ENCODE measurements around the gene AZI2. TPM values are rescaled to one million over a fixed set of nuclear protein-coding genes. Genes with fewer than 3 reads are reported as not detected.

Gene AZI2
- total and polyA plus RNA-seq, 7 donors = 25.0 to 87.0 (median 54.0) TPM

GRCh38 chr3:28349469-28350000 is 911 bp upstream of the AZI2 start:
- WGBS, 2 donors = 10 to 32% methylated on average over 13 of the region's 13 CpGs
- Histone ChIP-seq H3K27ac (peak overlapping the region; percentile 95 to 99 (median 98)), H3K27me3 (no peaks in the 10 kb centered on the region), H3K4me1 (peaks cover 0 to 45% (median 25%) of the 10 kb centered on the region in 4 donors), H3K36me3 (peaks cover 0 to 9% (median 0%) of the 10 kb centered on the region in 4 donors), H3K9me3 (peaks cover 0 to 6% (median 3%) of the 10 kb centered on the region in 4 donors), H3K4me3 (peak overlapping the region; percentile 60 to 88 (median 77))
- TF ChIP-seq POLR2A (IDR thresholded peaks at IDR 0.05) = no peak
- TF ChIP-seq EP300 (IDR thresholded peaks at IDR 0.05) = no peak
- TF ChIP-seq, protein P1, sequence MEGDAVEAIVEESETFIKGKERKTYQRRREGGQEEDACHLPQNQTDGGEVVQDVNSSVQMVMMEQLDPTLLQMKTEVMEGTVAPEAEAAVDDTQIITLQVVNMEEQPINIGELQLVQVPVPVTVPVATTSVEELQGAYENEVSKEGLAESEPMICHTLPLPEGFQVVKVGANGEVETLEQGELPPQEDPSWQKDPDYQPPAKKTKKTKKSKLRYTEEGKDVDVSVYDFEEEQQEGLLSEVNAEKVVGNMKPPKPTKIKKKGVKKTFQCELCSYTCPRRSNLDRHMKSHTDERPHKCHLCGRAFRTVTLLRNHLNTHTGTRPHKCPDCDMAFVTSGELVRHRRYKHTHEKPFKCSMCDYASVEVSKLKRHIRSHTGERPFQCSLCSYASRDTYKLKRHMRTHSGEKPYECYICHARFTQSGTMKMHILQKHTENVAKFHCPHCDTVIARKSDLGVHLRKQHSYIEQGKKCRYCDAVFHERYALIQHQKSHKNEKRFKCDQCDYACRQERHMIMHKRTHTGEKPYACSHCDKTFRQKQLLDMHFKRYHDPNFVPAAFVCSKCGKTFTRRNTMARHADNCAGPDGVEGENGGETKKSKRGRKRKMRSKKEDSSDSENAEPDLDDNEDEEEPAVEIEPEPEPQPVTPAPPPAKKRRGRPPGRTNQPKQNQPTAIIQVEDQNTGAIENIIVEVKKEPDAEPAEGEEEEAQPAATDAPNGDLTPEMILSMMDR (IDR thresholded peaks at IDR 0.05) = no peak
- TF ChIP-seq POLR2AphosphoS5 (IDR thresholded peaks at IDR 0.05) = no peak
- intact Hi-C loops (cut with DNase I) = loop anchor here (5.0 kb wide), 1 partner anchor 107 kb away; the partner anchor contains the start of gene CMC1
- no peak for DNase-seq

DNA sequence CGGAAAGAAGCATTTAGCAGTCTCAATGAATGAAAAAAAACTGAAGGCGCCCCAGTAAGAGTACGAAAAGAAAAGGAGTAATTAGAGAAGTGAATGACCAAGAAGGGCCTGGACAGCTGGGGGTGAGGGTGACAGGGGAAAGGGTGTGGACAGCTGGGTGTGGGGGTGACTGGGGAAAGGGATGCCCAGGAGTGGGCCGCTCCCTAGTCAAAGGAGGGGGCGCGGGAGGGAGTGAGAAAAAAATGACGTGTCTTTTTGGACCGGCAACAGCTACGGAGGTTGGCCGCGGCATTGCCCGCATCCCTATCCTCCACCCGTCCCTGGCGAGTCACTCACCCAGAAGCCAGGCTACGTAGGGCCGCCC is 377 bp downstream of the AZI2 start:
- Histone ChIP-seq H3K4me3 (peak overlapping the region; percentile 60 to 88 (median 77)), H3K36me3 (peaks cover 0 to under 1% (median 0%) of the 10 kb centered on the region in 4 donors), H3K4me1 (peaks cover 0 to 56% (median 25%) of the 10 kb centered on the region in 4 donors), H3K27me3 (no peaks in the 10 kb centered on the region), H3K27ac (peak overlapping the region; percentile 95 to 99 (median 98)), H3K9me3 (peaks cover 0 to 3% (median under 1%) of the 10 kb centered on the region in 4 donors)
- intact Hi-C loops (cut with DNase I) = loop anchor here (5.0 kb wide), 1 partner anchor 106 kb away; the partner anchor contains the start of gene CMC1
- peak in 1 of 2 donors; percentile 27 for TF ChIP-seq POLR2A (IDR thresholded peaks at IDR 0.05)
- TF ChIP-seq, protein P1 (IDR thresholded peaks at IDR 0.05) = no peak
- TF ChIP-seq EP300 (IDR thresholded peaks at IDR 0.05) = no peak
- peak in 1 of 4 donors; percentile 55 for TF ChIP-seq POLR2AphosphoS5 (IDR thresholded peaks at IDR 0.05)
- DNase-seq = no peak
- 1 to 2% methylated on average over 16 of the region's 16 CpGs for WGBS, 2 donors

- Histone ChIP-seq H3K27me3 (no peaks in the 10 kb centered on the region), H3K36me3 (no peaks in the 10 kb centered on the region), H3K4me1 (peaks cover 0 to 62% (median 28%) of the 10 kb centered on the region in 4 donors), H3K4me3 (peak overlapping the region; percentile 60 to 88 (median 77)), H3K27ac (peak overlapping the region; percentile 95 to 99 (median 98)), H3K9me3 (no peaks in the 10 kb centered on the region)
- intact Hi-C loops (cut with DNase I) = loop anchor here (5.0 kb wide), 1 partner anchor 105 kb away; the partner anchor contains the start of gene CMC1
- no peak for TF ChIP-seq POLR2A (IDR thresholded peaks at IDR 0.05)
- TF ChIP-seq, protein P1 (IDR thresholded peaks at IDR 0.05) = no peak
- peak in 3 of 4 donors; percentile 27 to 61 (median 58) for TF ChIP-seq EP300 (IDR thresholded peaks at IDR 0.05)
- TF ChIP-seq POLR2AphosphoS5 (IDR thresholded peaks at IDR 0.05) = peak; percentile 50 to 75 (median 60)
- 25 to 36% methylated on average over 16 of the region's 16 CpGs for WGBS, 2 donors
- DNase-seq = no peak
Measured at GRCh38 chr3:28347374-28348264, 1.0 kb downstream of the AZI2 start.

- Histone ChIP-seq H3K27me3 (no peaks in the 10 kb centered on the region), H3K27ac (no peak overlapping the region), H3K4me1 (peaks cover 0 to 75% (median 33%) of the 10 kb centered on the region in 4 donors), H3K36me3 (no peaks in the 10 kb centered on the region), H3K9me3 (no peaks in the 10 kb centered on the region), H3K4me3 (no peak overlapping the region)
- intact Hi-C loops (cut with DNase I) = loop anchor here (5.0 kb wide), 1 partner anchor 103 kb away; the partner anchor contains the start of gene CMC1
- 95 to 96% methylated on average over 1 of the region's 1 CpG for WGBS, 2 donors
- TF ChIP-seq EP300 (IDR thresholded peaks at IDR 0.05) (no peak), POLR2AphosphoS5 (IDR thresholded peaks at IDR 0.05) (no peak), POLR2A (IDR thresholded peaks at IDR 0.05) (no peak)
- TF ChIP-seq, protein P1 (IDR thresholded peaks at IDR 0.05) = no peak
- DNase-seq = no peak
Measured at GRCh38 chr3:28345690-28346089, 2.9 kb downstream of the AZI2 start.
